GM21786 (cell line): ENCODE data around the gene SLC28A1.
A peak's percentile ranks its signal among the peaks of the same experiment; 100 is the strongest.
"Not testable (repeated sequence)": the region's sequence is repeated elsewhere in the genome, so short reads cannot be mapped to it uniquely, and the experiment has no call there.

Experiments
- ATAC-seq: cut with Tn5 transposase; IDR thresholded peaks from one replicate; pipeline ENCODE4 v1.9.1; 2021; ENCODE audit not compliant: unreplicated experiment

SLC28A1 gene

GRCh38 chr15:84961707-84962106 is 77.2 kb downstream of the SLC28A1 start:
- no peak for ATAC-seq

- ATAC-seq = no peak
These were observed 78.5 kb downstream of the SLC28A1 start for GRCh38 chr15:84962955-84963354.

DNA sequence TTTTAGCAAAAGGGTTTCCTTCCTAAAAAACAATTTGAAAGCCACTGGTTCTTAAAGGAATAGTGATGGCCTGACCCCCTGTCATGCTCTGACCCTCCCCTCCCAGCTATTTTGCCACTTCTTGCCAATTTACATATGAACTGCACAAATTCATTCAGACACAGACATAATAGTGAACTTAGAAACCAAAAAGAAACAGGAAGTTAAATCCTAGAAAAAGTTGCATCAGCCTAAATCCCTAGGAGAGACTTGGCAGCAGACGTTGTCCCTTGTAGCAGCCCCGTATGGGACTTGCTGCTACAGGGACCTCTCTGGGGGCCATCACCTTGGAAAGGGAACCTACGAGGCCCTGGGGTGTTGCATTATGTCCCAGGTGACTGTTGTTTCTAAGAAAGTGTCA is 82.9 kb downstream of the SLC28A1 start:
- no peak for ATAC-seq

- no peak for ATAC-seq
These were observed 83.8 kb downstream of the SLC28A1 start for GRCh38 chr15:84968301-84968700.

DNA sequence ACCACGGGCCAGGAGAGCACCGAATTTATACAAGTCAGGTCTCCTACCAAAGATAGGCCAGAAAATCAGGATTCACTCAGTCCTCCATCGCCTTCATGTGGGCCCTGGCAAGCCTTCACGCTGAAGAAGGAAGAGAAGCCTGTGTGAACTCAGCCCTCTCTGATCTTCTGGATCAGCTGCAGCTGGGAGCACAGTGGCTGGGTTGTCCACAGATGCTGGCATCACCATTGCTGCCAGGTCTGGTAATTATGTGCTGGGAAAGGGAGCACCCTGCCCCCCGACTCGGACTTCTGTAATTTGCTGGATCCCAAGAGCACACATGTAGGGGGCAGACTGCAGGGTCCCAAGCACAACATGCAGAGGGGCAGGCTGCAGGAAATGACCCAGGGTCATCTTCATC is 84.8 kb downstream of the SLC28A1 start:
- no peak for ATAC-seq

DNA sequence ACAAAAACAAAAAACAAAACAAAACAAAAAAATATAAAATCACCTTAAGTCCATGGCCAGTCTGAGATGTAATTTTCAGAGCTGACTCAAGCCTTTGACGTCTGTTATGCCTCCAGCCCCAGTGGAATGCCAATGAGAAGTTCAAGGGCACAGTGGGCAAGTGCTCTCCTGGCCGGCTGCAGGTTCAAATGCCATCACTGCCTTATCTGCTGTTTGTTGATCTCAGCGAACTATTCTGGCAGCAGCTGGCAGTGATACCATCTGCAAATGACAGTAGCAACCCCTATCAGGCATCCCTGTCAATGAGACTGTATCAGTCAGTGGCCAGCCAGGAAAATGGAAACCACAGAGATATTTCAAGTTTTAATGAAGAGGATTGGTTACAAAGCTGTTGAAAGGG is 86.4 kb downstream of the SLC28A1 start:
- no peak for ATAC-seq

DNA sequence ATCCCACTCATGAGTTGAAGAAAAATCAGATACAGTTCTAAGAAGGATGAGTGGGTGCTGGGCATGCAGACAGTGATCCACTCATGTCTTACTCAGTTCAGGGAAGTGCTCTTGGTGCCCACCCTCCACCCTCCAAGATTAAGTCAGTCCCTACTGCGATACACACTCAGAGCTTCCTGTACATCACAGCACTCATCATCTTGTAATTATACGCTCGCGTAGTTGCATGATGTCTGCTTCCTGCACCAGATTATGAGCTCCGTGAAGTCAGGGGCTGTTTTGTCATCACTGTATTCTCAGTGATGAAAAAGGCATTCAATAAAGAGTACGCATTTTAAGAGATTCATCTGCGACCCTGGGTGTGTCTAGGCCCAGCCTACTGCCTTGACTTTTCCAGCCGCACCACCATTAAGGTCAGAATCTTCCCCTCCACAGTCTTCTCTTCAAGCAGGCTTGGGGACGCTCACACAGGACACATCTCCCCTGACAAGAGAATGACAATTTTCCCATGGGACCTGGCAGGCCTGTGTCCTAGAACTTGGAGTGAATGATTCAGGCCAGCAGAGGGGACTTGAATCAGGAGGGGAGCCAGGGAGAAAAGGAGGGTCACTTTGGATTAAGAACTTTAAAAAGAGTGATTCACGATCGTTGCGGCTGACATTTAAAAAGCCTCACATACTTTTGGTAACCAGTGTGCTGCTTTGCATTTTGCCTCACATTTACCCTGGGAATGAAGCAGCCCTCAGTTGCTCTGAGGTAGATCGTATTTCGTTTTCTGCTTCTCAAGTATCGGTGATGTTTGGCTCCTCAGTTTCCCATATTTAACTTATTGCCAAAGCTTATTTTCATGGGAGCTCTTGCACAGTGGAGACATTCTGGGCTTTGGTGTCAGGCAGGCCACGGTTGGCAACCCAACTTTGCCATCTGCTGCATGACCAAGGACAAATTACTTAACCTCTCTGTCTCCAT is 89.3 kb downstream of the SLC28A1 start:
- no peak for ATAC-seq

GRCh38 chr15:84975871-84976351 is 91.4 kb downstream of the SLC28A1 start:
- no peak for ATAC-seq

DNA sequence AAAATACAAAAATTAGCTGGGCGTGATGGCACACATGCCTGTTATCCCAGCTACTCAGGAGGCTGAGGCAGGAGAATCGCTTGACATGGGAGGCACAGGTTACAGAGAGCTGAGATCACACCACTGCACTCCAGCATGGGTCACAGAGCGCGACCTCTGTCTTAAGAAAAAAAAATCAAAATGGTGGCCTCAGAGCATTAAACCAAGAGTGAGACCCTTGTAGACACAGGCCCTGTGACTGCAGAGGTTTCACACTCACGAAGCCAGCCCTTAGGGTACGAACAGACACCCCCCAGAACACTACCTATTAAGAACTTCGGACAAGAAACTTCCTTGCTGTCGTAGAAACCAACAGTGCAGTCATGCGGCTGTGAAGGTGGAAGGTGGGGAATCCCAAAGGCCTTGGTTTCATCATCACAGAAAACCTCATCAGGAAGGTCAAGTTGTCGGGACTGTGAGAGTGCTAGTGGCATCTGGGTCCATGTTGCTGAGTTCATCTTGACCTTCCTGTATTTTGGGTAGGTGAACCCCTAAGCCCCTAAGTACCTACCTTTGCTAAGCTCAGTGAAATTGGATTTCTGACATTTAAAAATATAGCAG is 92.4 kb downstream of the SLC28A1 start:
- ATAC-seq = no peak

GRCh38 chr15:84979651-84980050 is 95.2 kb downstream of the SLC28A1 start:
- no peak for ATAC-seq

DNA sequence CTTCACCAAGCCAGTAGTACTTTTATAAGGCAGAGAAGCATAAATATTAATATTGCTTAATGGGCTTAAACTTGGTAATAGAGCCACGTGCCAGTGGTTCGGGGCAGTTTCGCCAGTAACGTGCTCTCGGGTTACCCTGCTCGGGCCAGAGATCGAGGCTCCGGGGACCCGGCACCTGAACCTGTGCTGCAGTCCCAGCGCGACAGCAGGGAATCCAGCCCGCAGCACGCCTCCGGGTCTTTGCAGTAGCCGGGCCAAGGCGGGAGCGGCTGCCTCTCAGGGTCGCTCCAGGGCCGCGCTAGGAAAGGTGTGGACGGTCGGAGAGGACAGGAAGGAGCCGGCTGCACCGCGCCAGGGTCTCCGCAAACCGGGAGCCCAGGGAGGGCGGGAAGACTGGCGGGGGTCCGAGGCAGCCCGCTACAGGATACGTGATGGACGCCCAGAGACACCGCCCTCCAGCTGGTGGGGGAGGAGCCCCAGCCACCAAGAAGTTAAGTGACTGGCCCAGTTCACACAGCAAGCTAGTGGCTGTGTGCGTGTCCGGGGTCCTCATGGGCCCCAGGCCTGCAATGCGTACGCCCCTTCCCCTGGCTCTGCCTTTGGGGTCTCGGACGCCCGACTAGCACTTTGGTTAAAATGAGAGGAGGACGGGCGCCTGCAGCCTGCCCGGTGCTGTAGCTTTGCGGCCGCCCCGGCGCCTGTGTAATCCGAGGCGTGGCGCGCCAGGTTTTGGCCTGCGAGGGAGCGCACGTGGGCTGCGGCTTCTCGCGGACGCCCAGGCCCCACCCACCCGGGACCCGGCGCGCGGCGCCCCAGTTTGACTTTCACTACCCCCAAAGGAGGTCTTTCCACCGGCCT is 96.0 kb downstream of the SLC28A1 start:
- ATAC-seq = peak; percentile 49

- peak; percentile 47 for ATAC-seq
These were observed 96.7 kb downstream of the SLC28A1 start for GRCh38 chr15:84981054-84981710.

- ATAC-seq = peak; percentile 17
These were observed 97.3 kb downstream of the SLC28A1 start, which contains the start of gene PDE8A for GRCh38 chr15:84981711-84982300. Gene PDE8A (plus strand): TSS chr15:84981856. CDS start chr15:84982163, 307 bp downstream.

- ATAC-seq = peak; percentile 14
These were observed 97.9 kb downstream of the SLC28A1 start for GRCh38 chr15:84982301-84982920.

DNA sequence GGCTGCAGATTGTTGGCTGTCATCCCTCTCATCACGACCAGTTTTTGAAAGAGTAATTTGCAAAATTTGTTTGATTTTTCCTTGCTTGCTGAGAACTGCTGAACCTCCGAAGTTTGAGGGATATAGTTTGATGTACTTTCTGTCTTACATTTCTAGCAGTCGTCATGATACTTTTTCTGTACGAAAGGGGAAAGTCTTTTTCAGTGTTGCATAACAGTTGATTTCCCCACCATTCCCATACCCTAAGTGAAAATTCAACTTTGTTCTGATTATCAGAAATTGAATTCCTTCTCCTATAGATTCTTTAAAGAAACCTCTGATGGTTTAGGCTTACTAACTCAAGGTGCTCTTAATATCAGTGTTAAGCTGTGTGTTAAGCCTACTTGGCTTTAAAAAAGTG is 98.8 kb downstream of the SLC28A1 start:
- ATAC-seq = no peak

DNA sequence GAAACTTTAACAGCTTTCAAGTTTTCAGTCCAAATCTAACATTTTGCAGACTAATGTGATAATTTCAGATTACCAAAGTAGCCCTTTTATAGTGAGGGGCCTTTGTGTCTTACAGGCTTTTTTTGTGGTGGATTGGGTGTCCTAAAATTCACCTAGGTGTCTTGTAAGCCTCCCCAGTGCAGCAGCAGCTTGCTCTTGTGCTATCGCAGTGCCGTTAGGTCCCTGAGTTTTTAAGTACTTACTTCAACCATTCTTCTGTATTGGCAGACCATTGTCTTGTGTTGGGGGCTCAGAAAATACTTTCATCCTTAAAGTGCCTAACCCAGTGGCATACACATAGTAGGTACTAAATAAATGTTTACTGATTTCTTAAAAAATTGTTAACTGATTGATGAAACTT is 99.2 kb downstream of the SLC28A1 start:
- no peak for ATAC-seq

- ATAC-seq = no peak
These were observed 100.7 kb downstream of the SLC28A1 start for GRCh38 chr15:84985158-84985557.

DNA sequence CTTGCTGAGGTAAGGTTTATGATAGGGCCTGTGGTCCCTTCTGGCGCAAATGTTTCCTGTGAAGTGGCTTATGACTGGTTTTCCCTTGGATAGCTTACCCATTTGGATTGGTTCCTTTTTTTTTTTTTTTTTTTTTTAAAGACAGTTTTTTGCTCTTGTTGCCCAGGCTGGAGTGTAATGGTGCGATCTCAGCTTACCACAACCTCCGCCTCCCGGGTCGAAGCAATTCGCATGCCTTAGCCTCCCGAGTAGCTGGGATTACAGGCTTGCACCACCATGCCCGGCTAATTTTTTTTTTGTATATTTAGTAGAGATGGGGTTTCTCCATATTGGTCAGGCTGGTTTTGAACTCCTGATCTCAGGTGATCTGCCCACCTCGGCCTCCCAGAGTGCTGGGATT is 102.9 kb downstream of the SLC28A1 start:
- not testable (repeated sequence) for ATAC-seq

GRCh38 chr15:84987949-84988624 is 103.6 kb downstream of the SLC28A1 start:
- peak; percentile 45 for ATAC-seq
